Epithelial cell of esophagus (primary cell): Measurements from ENCODE around the gene STEAP2.
A peak's percentile ranks its signal among the peaks of the same experiment; 100 is the strongest.
"Not testable (repeated sequence)": the region's sequence is repeated elsewhere in the genome, so short reads cannot be mapped to it uniquely, and the experiment has no call there.

ENCODE experiments used
- DNase-seq: peaks from one replicate; pipeline ENCODE4 v3.0.0; 2010; ENCODE audit warnings: low read depth
- H3K4me3 ChIP-seq: 2 replicates; pipeline ENCODE4 v1.5.1; 2011; ENCODE audit warnings: mild to moderate bottlenecking, low read length, control low read depth
- TF ChIP-seq, protein P1 (sequence below): IDR thresholded peaks from 2 replicates; pipeline ENCODE4 v1.5.1; 2011; ENCODE audit warnings: low read depth, mild to moderate bottlenecking, low read length, control low read depth, inconsistent platforms; ENCODE audit not compliant: insufficient read depth; ENCODE audit errors: missing control alignments

STEAP2 gene

DNA sequence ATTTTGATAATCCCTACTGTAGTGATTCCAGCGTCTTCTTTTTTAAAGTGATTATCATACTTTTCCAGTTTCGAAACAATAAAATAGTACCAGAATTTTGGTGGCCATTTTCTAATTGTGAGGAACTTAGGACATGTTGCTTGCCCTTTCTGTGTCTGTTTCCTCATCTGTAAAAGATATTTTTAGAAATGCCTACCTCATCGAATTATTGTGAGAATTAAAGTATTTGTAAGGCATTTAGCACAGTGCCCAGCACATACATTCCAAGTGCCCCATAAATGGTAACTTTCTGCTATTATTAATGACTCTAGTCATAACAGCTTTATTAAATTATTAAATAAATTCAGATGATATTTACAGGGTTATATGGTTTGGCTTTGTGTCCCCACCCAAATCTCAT, 37.2 kb downstream of the STEAP2 start:
- no peak overlapping the region for H3K4me3 ChIP-seq
- TF ChIP-seq, protein P1, sequence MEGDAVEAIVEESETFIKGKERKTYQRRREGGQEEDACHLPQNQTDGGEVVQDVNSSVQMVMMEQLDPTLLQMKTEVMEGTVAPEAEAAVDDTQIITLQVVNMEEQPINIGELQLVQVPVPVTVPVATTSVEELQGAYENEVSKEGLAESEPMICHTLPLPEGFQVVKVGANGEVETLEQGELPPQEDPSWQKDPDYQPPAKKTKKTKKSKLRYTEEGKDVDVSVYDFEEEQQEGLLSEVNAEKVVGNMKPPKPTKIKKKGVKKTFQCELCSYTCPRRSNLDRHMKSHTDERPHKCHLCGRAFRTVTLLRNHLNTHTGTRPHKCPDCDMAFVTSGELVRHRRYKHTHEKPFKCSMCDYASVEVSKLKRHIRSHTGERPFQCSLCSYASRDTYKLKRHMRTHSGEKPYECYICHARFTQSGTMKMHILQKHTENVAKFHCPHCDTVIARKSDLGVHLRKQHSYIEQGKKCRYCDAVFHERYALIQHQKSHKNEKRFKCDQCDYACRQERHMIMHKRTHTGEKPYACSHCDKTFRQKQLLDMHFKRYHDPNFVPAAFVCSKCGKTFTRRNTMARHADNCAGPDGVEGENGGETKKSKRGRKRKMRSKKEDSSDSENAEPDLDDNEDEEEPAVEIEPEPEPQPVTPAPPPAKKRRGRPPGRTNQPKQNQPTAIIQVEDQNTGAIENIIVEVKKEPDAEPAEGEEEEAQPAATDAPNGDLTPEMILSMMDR, result no peak
- no peak for DNase-seq

DNA sequence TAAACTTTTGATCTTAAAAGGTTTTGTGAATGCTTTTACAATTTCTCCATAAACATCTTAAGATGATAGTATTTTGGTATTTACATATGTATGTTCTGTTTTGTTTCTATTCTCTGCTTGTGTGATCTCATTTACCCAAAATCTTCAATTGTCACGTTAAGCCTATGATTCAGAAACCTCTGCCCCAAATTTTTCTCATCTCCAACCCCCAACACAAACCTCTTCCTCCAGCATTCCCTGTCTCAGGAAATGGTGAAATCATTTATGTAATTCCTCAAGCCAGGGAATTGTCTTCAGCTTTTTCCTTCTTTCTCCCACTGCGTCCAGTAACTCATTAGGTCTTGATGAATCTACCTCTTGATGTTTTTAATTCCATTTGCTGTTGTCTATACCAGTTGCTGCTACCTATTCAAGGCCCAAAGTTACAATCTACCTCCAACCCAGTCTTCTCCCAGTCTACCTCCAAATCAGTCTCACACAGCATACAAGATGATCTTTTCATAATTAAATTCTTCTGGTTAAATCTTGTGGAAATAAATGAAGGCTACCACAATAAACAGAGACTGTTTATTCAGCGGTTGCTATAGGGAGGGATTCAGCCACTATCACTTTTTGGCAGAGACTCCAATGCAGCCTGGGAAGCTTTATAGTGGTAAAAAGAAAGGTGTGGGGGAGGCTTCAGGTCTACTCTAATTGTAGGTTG, 39.2 kb downstream of the STEAP2 start:
- H3K4me3 ChIP-seq, result no peak overlapping the region
- peak; percentile 7 for DNase-seq
- TF ChIP-seq, protein P1, result no peak

DNA sequence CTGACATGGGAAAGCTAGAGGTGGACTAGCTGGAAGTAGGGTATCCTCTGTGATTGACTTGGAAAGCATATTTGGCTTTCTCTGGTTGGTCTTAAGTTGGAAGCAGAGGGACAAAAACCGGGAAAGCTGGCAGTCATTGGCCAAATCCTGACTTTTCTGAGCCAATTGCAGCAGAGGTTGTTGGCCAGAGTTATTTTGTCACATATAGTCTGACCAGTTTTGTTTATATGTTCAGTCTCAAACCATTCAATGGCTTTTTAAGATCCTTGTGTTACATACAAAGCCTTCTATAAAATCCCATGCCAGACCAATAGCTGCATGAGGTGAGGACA, 39.7 kb downstream of the STEAP2 start:
- DNase-seq, result no peak
- TF ChIP-seq, protein P1, result no peak
- no peak overlapping the region for H3K4me3 ChIP-seq

DNA sequence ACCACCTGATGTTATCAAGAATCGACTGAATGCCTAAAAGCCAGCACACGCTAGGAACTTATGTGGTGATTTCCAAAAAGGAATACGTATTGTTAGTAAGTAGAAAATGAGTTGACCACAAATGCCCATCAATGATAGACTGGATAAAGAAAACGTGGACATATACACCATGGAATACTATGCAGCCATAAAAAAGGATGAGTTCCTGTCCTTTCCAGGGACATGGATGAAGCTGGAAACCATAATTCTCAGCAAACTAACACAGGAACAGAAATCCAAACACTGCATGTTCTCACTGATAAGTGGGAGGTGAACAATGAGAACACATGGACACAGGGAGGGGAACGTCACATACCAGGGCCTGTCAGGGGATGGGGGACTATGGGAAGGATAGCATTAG, 44.5 kb downstream of the STEAP2 start:
- not testable (repeated sequence) for H3K4me3 ChIP-seq, DNase-seq

DNA sequence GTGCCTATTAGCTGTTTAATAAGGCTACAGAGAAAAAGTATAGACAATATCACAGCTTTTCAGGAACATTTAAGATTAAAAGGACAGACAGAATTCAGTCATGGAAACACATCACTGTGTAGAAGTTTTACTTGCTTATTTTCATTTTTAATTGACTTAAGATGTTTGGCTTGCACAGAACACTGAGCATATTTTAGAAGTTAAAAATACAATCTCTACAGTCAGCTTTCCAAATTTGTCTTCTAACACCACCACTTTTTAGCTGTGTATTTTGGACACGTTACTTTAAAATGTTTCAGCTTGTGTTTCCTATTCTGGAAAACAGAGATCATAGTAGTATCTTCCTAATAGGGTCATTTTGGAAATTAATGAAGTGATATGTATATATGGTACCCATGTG, 45.2 kb downstream of the STEAP2 start:
- TF ChIP-seq, protein P1, result no peak
- no peak overlapping the region for H3K4me3 ChIP-seq
- DNase-seq, result no peak

DNA sequence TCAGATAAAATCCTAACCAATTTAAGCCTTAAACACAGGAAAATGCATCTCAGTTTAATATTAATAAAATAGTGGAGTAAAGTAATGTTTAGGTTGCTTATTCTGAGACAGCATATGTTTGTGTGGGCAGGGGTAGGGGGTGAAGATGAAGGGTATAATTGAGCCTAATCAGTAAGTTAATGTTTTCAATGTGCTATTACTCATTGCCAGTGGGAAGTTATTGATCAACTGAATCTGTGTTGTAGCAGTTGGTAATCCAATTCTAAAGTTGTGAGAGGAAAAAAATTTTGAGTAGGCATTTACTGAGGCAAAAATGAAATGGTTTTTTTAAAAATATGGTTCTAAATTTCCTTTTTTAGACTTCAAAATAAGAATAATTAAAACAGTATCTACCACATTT, 49.9 kb downstream of the STEAP2 start:
- TF ChIP-seq, protein P1, result no peak
- DNase-seq, result no peak
- H3K4me3 ChIP-seq, result no peak overlapping the region

DNA sequence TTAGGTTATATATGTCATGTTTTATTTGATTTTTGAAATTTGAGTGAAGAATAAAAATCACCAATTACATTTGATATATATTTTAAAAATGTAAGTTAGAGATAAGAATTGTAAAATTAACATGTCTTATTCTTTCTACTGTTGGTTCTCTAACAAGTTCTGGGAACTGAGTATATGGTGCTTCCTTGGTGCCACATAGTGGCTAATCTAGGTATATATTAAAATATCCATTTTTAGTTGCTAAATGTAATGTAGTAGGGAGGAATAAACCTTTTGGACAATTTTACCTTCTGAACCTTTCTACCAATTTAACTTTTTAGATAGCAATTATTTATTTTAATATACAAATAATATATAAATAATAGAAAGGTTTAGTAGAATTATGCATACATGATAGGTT, 50.9 kb downstream of the STEAP2 start:
- peak; percentile 51 for DNase-seq
- TF ChIP-seq, protein P1, result peak; percentile 51
- H3K4me3 ChIP-seq, result no peak overlapping the region
